Esophagus muscularis mucosa (tissue), 4 donors: Measurements from ENCODE around the gene MAP1LC3B2.

ENCODE experiments used
- CTCF ChIP-seq, 3 experiments: fragments of 200-600 bp in 2 of 3; fragments of 450-650 bp in 1 of 3; sonication (generic) in 2 of 3; IDR thresholded peaks; one replicate each; pipeline ENCODE4 v1.5.1; 2017 to 2019; ENCODE audit warnings: antibody characterized with exemption in 3 of 3, mild to moderate bottlenecking in 2 of 3, moderate library complexity in 1 of 3
- EP300 ChIP-seq: sonication (generic); formaldehyde crosslinking; IDR thresholded peaks from one replicate; pipeline ENCODE4 v1.6.1; 2017; ENCODE audit warnings: antibody characterized with exemption
- POLR2A ChIP-seq: fragments of 450-650 bp; IDR thresholded peaks from one replicate; pipeline ENCODE4 v1.6.1; 2017; ENCODE audit warnings: antibody characterized with exemption, moderate library complexity, mild to moderate bottlenecking, low read depth
- POLR2AphosphoS5 ChIP-seq, 2 donors: sonication (generic); formaldehyde crosslinking; IDR thresholded peaks; one replicate each; pipeline ENCODE4 v1.6.1; 2017; ENCODE audit warnings: antibody characterized with exemption in 2 of 2

GRCh38 chr12:116524311-116524710 is 34.9 kb upstream of the MAP1LC3B2 start:
- TF ChIP-seq CTCF (IDR thresholded peaks at IDR 0.05) (no peak), POLR2A (no peak), POLR2AphosphoS5 (IDR thresholded peaks at IDR 0.05) (no peak), EP300 (no peak)
